ENCODE data around the gene PBRM1. TPM values are rescaled to one million over a fixed set of nuclear protein-coding genes. Genes with fewer than 3 reads are reported as not detected.
A peak's percentile ranks its signal among the peaks of the same experiment; 100 is the strongest.

Gene PBRM1
- total and polyA plus RNA-seq, 2 donors (not counting 3 experiments of a cell fraction or from before 2014, with no cell fraction given), result 26.7 to 87.1 TPM

- Histone ChIP-seq H3K27ac (ENCODE audit: insufficient read depth, low read depth, low read length) (no peak overlapping the region), H3K4me2 (ENCODE audit: insufficient read depth, low read length) (peak overlapping the region; percentile 47), H3K79me2 (ENCODE audit: control insufficient read depth, insufficient read depth, low read length) (peaks cover 31% of the 10 kb centered on the region), H3K4me1 (ENCODE audit: control insufficient read depth, extremely low read depth, insufficient read depth, low read length) (peaks cover 35% of the 10 kb centered on the region), H2AFZ (ENCODE audit: low read depth, low read length) (no peak overlapping the region), H3K27me3 (ENCODE audit: control insufficient read depth in 2 of 2, insufficient read depth in 2 of 2, low read length in 2 of 2) (no peaks in the 10 kb centered on the region), H3K36me3 (ENCODE audit: control insufficient read depth in 2 of 2, extremely low read depth in 1 of 2, insufficient read depth in 2 of 2, low read length in 2 of 2) (peaks cover 0 to 4% of the 10 kb centered on the region in 2 experiments), H3K9me1 (replicated peaks; ENCODE audit: control insufficient read depth, extremely low read depth, insufficient read depth, low read length) (no peaks in the 10 kb centered on the region), H3K9ac (replicated peaks; ENCODE audit: extremely low read depth, insufficient read depth, low read length) (no peak overlapping the region), H4K20me1 (replicated peaks; ENCODE audit: control insufficient read depth, extremely low read depth, insufficient read depth, low read length) (no peaks in the 10 kb centered on the region), H3K9me3 (replicated peaks; ENCODE audit: control insufficient read depth, insufficient read depth, low read length) (no peaks in the 10 kb centered on the region), H3K4me3 (replicated peaks in 1 of 3; ENCODE audit: insufficient read depth in 1 of 3, low read depth in 1 of 3, low read length in 3 of 3) (no peak overlapping the region)
- ChIA-PET POLR2A (no interaction called here), CTCF (no interaction called here)
- FAIRE-seq (no peak), DNase-seq (ENCODE audit: low read depth, low spot score) (no peak)
- intact Hi-C loops (cut with micrococcal nuclease) (no loop called here), dilution Hi-C loops (cut with MboI; ENCODE audit: extremely low pct_ligation_motif_present, low sequenced_read_pairs) (no loop called here)
- TF ChIP-seq MYC (IDR thresholded peaks at IDR 0.05; ENCODE audit: low read depth, low read length) (no peak), FOS (IDR thresholded peaks at IDR 0.05; ENCODE audit: borderline replicate concordance, insufficient read depth, low read length) (no peak), EZH2 (IDR thresholded peaks at IDR 0.05; ENCODE audit: borderline replicate concordance, low read depth, low read length, severe bottlenecking) (no peak), POLR2A (IDR thresholded peaks at IDR 0.05; ENCODE audit: low read depth, low read length) (no peak), JUN (IDR thresholded peaks at IDR 0.05; ENCODE audit: borderline replicate concordance, insufficient read depth, insufficient read length, low read depth) (no peak), CTCF (IDR thresholded peaks at IDR 0.05; ENCODE audit: extremely low read depth in 1 of 2, insufficient read depth in 1 of 2, low read depth in 1 of 2, low read length in 2 of 2) (no peak), GATA2 (IDR thresholded peaks at IDR 0.05; ENCODE audit: insufficient read depth, insufficient read length, low read depth, low read length) (no peak), POLR2AphosphoS5 (IDR thresholded peaks at IDR 0.05; ENCODE audit: insufficient read depth, low read depth, low read length) (no peak)
- no TSS peak for BruUV-seq (replicated peaks)
Measured at GRCh38 chr3:52539010-52539653, 146.6 kb downstream of the PBRM1 start.
